Measurements from ENCODE around the gene ATP4B. TPM values are rescaled to one million over a fixed set of nuclear protein-coding genes. Genes with fewer than 3 reads are reported as not detected.

ATP4B gene
- total RNA-seq, 2 donors from 2014 or later = 0.34 TPM; not detected in 1

- Histone ChIP-seq H3K4me3 (no peak overlapping the region), H3K27ac (no peak overlapping the region), H3K9me3 (no peaks in the 10 kb centered on the region), H3K4me1 (replicated peaks) (no peaks in the 10 kb centered on the region), H3K27me3 (replicated peaks; ENCODE audit: insufficient read depth) (no peaks in the 10 kb centered on the region), H3K36me3 (no peaks in the 10 kb centered on the region)
- WGBS = 75% methylated on average over 9 of the region's 9 CpGs
- intact Hi-C loops (cut with DNase I) = no loop called here
- TF ChIP-seq POLR2A (IDR thresholded peaks at IDR 0.05) (no peak), CTCF (IDR thresholded peaks at IDR 0.05) (no peak), POLR2AphosphoS5 (IDR thresholded peaks at IDR 0.05) (no peak)
- DNase-seq (ENCODE audit: low spot score) = no peak
Observed at GRCh38 chr13:113654175-113654560, 3.8 kb downstream of the ATP4B start.

- no peaks in the 10 kb centered on the region for H3K27me3 ChIP-seq (replicated peaks; ENCODE audit: insufficient read depth)
- H3K4me3 ChIP-seq = no peak overlapping the region
- intact Hi-C loops (cut with DNase I) = no loop called here
- no peaks in the 10 kb centered on the region for H3K9me3 ChIP-seq
- H3K4me1 ChIP-seq (replicated peaks) = no peaks in the 10 kb centered on the region
- 71% methylated on average over 24 of the region's 24 CpGs for WGBS
- TF ChIP-seq POLR2AphosphoS5 (IDR thresholded peaks at IDR 0.05) = no peak
- no peak for TF ChIP-seq CTCF (IDR thresholded peaks at IDR 0.05)
- no peak for TF ChIP-seq POLR2A (IDR thresholded peaks at IDR 0.05)
- no peaks in the 10 kb centered on the region for H3K36me3 ChIP-seq
- H3K27ac ChIP-seq = no peak overlapping the region
- DNase-seq (ENCODE audit: low spot score) = no peak
Observed at GRCh38 chr13:113653264-113654174, 4.5 kb downstream of the ATP4B start.

- WGBS = 92% methylated on average over 24 of the region's 24 CpGs
- H3K27me3 ChIP-seq (replicated peaks; ENCODE audit: insufficient read depth) = no peaks in the 10 kb centered on the region
- no peak for DNase-seq (ENCODE audit: low spot score)
- no peak for TF ChIP-seq CTCF (IDR thresholded peaks at IDR 0.05)
- TF ChIP-seq POLR2A (IDR thresholded peaks at IDR 0.05) = no peak
- TF ChIP-seq POLR2AphosphoS5 (IDR thresholded peaks at IDR 0.05) = no peak
- H3K36me3 ChIP-seq = no peaks in the 10 kb centered on the region
- intact Hi-C loops (cut with DNase I) = no loop called here
- no peaks in the 10 kb centered on the region for H3K9me3 ChIP-seq
- H3K27ac ChIP-seq = no peak overlapping the region
- no peaks in the 10 kb centered on the region for H3K4me1 ChIP-seq (replicated peaks)
- no peak overlapping the region for H3K4me3 ChIP-seq
Observed at GRCh38 chr13:113652404-113653263, 5.4 kb downstream of the ATP4B start.

DNA sequence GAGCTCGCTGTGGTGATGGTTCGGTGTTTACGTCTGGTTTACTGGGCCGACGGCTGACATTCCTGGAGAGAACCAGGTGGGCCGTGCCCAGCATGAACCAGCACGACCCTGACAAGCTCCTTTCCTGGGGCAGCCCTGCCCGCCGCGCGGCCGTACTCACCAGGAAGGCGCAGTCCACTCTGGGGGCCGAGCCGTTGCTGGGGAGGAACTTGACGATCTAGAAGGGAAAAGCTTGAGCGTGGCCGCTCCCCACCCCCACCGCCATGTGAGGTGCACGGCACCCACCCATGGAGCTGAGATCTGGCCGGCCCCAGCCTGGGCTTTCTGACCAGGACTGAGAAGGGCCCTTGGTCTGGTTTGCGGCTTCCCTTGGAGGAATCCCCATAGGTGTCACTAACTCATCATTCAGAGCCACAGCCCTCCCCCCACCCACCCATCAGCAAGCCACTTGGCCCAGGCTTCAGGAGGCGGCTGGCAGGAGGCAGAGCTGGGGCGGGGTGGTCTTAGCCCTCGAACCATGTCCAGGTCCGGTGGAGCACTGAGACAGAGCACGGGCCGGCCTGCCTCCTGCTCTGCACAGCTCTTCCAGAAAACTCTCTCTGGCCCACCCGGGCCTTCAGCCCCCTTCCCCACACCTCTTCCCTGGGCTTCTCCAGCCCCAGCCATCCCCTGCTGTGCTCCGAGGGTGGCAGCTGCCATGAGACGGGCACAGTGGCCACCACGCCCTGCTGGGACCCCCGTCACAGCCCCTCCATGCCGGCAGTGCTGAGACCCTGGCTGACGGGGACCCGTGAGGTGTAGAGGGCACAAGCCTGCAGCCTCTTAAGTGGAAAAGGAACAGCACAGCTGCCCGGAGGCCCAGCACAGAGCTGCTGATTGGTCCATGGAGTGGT is 6.2 kb downstream of the ATP4B start:
- 90% methylated on average over 37 of the region's 37 CpGs for WGBS
- intact Hi-C loops (cut with DNase I) = no loop called here
- Histone ChIP-seq H3K36me3 (no peaks in the 10 kb centered on the region), H3K9me3 (no peaks in the 10 kb centered on the region), H3K4me1 (replicated peaks) (no peaks in the 10 kb centered on the region), H3K4me3 (no peak overlapping the region), H3K27me3 (replicated peaks; ENCODE audit: insufficient read depth) (no peaks in the 10 kb centered on the region), H3K27ac (no peak overlapping the region)
- TF ChIP-seq CTCF (IDR thresholded peaks at IDR 0.05) = no peak
- no peak for TF ChIP-seq POLR2AphosphoS5 (IDR thresholded peaks at IDR 0.05)
- no peak for TF ChIP-seq POLR2A (IDR thresholded peaks at IDR 0.05)
- DNase-seq (ENCODE audit: low spot score) = no peak

Measured in prostate gland (tissue), 2 donors.